ENCODE results near the gene ZNF571. TPM values are rescaled to one million over a fixed set of nuclear protein-coding genes. Genes with fewer than 3 reads are reported as not detected.

Gene ZNF571
- total and polyA plus RNA-seq, 12 donors = 1.2 to 5.1 (median 3.2) TPM

GRCh38 chr19:37593996-37594303, 642 bp downstream of the ZNF571 start:
- Histone ChIP-seq H3K4me1 (peaks cover 0 to 22% (median 15%) of the 10 kb centered on the region in 9 donors), H3K27ac (peak overlapping the region in 9 of 10 donors; percentile 82 to 93 (median 90)), H3K4me3 (peak overlapping the region; percentile 51 to 98 (median 80)), H3K36me3 (peaks cover 0 to 26% (median 6%) of the 10 kb centered on the region in 9 donors), H3K9me3 (peaks cover 0 to 37% (median 8%) of the 10 kb centered on the region in 11 donors), H3K27me3 (no peaks in the 10 kb centered on the region)
- 4 to 6% methylated on average over 9 of the region's 9 CpGs for WGBS, 2 donors
- intact Hi-C loops (cut with DNase I) = loop anchor here in 2 of 10 donors (10.0 kb wide), 1 partner anchor 101 kb away; no protein-coding TSS in a partner anchor
- TF ChIP-seq, protein P1, sequence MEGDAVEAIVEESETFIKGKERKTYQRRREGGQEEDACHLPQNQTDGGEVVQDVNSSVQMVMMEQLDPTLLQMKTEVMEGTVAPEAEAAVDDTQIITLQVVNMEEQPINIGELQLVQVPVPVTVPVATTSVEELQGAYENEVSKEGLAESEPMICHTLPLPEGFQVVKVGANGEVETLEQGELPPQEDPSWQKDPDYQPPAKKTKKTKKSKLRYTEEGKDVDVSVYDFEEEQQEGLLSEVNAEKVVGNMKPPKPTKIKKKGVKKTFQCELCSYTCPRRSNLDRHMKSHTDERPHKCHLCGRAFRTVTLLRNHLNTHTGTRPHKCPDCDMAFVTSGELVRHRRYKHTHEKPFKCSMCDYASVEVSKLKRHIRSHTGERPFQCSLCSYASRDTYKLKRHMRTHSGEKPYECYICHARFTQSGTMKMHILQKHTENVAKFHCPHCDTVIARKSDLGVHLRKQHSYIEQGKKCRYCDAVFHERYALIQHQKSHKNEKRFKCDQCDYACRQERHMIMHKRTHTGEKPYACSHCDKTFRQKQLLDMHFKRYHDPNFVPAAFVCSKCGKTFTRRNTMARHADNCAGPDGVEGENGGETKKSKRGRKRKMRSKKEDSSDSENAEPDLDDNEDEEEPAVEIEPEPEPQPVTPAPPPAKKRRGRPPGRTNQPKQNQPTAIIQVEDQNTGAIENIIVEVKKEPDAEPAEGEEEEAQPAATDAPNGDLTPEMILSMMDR (IDR thresholded peaks at IDR 0.05) = no peak
- DNase-seq = no peak
- no peak for ATAC-seq

DNA sequence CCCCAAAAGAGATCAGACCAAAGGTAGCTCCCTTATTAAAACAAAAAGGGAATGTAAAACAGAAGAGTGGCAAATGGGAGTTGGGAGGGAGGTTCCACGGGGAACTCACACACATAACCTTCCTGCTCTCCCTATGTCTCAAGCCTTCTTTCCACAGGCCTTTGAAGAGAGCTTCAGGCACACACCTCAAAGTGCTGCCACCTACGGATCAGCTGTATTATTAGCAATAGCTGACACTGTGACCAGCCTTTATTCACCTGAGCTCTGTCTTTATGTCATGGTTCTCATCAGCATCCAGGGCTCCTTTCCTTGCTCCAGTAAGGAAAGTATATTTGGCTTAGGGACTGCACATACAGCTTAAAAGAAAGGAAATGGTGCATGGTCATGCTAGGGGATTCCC, 11.3 kb downstream of the ZNF571 start:
- Histone ChIP-seq H3K36me3 (peaks cover 0 to 88% (median 6%) of the 10 kb centered on the region in 9 donors), H3K27ac (no peak overlapping the region), H3K4me3 (no peak overlapping the region), H3K9me3 (peaks cover 0 to 50% (median 36%) of the 10 kb centered on the region in 11 donors), H3K4me1 (no peaks in the 10 kb centered on the region), H3K27me3 (no peaks in the 10 kb centered on the region)
- 71 to 73% methylated on average over 2 of the region's 2 CpGs for WGBS, 2 donors
- no peak for DNase-seq
- intact Hi-C loops (cut with DNase I) = loop anchor here in 1 of 10 donors (10.0 kb wide), 1 partner anchor 1039 kb away; no protein-coding TSS in a partner anchor
- ATAC-seq = no peak
- TF ChIP-seq, protein P1 (IDR thresholded peaks at IDR 0.05) = no peak

- Histone ChIP-seq H3K4me1 (no peaks in the 10 kb centered on the region), H3K27ac (no peak overlapping the region), H3K27me3 (no peaks in the 10 kb centered on the region), H3K36me3 (peaks cover 0 to 59% (median 31%) of the 10 kb centered on the region in 9 donors), H3K9me3 (peaks cover 0 to 46% (median 0%) of the 10 kb centered on the region in 11 donors), H3K4me3 (no peak overlapping the region)
- TF ChIP-seq, protein P1 (IDR thresholded peaks at IDR 0.05) = no peak
- intact Hi-C loops (cut with DNase I) = no loop called here
- no peak for DNase-seq
- ATAC-seq = no peak
These were observed 22.4 kb downstream of the ZNF571 start for GRCh38 chr19:37572203-37572602.

DNA sequence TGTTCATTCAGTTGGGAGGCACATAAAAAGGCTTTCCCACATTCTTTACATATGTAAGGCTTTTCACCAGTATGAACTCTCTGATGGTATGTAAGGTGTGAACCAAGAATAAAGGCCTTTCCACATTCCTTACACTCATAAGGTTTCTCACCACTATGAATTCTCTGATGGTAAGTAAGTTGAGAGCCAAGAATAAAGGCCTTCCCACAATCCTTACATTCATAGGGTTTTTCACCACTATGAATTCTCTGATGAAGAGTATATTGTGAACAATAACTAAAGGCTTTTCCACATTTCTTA, 29.3 kb downstream of the ZNF571 start:
- Histone ChIP-seq H3K4me1 (no peaks in the 10 kb centered on the region), H3K27me3 (no peaks in the 10 kb centered on the region), H3K27ac (no peak overlapping the region), H3K4me3 (no peak overlapping the region), H3K36me3 (peaks cover 0 to 100% (median 19%) of the 10 kb centered on the region in 9 donors), H3K9me3 (peaks cover 0 to 100% (median 0%) of the 10 kb centered on the region in 11 donors)
- intact Hi-C loops (cut with DNase I) = loop anchor here in 1 of 10 donors (10.0 kb wide), 1 partner anchor 151 kb away; no protein-coding TSS in a partner anchor
- ATAC-seq (no peak), DNase-seq (no peak)
- TF ChIP-seq, protein P1 (IDR thresholded peaks at IDR 0.05) = no peak

Measured in heart right ventricle (tissue), 16 donors.